Measurements from ENCODE around the gene TTC7B. TPM values are rescaled to one million over a fixed set of nuclear protein-coding genes. Genes with fewer than 3 reads are reported as not detected.

TTC7B gene
- total and polyA plus RNA-seq, 9 of the 15 experiments (the other 6 are each of a cell fraction or from before 2014, with no cell fraction given), result 2.2 to 77.2 (median 36.7) TPM

GRCh38 chr14:90604356-90604755 is 211.9 kb downstream of the TTC7B start:
- DNase-seq (ENCODE audit: extremely low read depth in 1 of 4, low spot score in 3 of 4) (no peak), FAIRE-seq (no peak), ATAC-seq (no peak)
- TF ChIP-seq CHCHD3 (CRISPR knock-in tag; IDR thresholded peaks at IDR 0.05), result no peak
- TF ChIP-seq ZFP1 (CRISPR knock-in tag; IDR thresholded peaks at IDR 0.05), result no peak
- TF ChIP-seq ZBTB26 (CRISPR knock-in tag; IDR thresholded peaks at IDR 0.05), result no peak
- TF ChIP-seq, protein P1, sequence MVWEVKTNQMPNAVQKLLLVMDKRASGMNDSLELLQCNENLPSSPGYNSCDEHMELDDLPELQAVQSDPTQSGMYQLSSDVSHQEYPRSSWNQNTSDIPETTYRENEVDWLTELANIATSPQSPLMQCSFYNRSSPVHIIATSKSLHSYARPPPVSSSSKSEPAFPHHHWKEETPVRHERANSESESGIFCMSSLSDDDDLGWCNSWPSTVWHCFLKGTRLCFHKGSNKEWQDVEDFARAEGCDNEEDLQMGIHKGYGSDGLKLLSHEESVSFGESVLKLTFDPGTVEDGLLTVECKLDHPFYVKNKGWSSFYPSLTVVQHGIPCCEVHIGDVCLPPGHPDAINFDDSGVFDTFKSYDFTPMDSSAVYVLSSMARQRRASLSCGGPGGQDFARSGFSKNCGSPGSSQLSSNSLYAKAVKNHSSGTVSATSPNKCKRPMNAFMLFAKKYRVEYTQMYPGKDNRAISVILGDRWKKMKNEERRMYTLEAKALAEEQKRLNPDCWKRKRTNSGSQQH (CRISPR knock-in tag; IDR thresholded peaks at IDR 0.05), result no peak
- TF ChIP-seq THAP7 (CRISPR knock-in tag; IDR thresholded peaks at IDR 0.05), result no peak
- no peak for TF ChIP-seq RAD21 (CRISPR knock-in tag; conservative IDR thresholded peaks at IDR 0.05 in 1 of 2, IDR thresholded peaks at IDR 0.05 in 1 of 2)
- TF ChIP-seq ZNF354B (CRISPR knock-in tag; IDR thresholded peaks at IDR 0.05), result no peak
- TF ChIP-seq RB1 (IDR thresholded peaks at IDR 0.05; ENCODE audit: low read depth), result no peak
- TF ChIP-seq MTF1 (CRISPR knock-in tag; IDR thresholded peaks at IDR 0.05; ENCODE audit: borderline replicate concordance), result no peak
- TF ChIP-seq SIN3B (IDR thresholded peaks at IDR 0.05; ENCODE audit: low read depth), result no peak
- TF ChIP-seq ZNF174 (CRISPR knock-in tag; IDR thresholded peaks at IDR 0.05), result no peak
- no peak for TF ChIP-seq ZNF217 (CRISPR knock-in tag; IDR thresholded peaks at IDR 0.05)
- TF ChIP-seq NUFIP1 (IDR thresholded peaks at IDR 0.05; ENCODE audit: partially characterized antibody), result no peak
- Histone ChIP-seq H3K27me3 (ENCODE audit: control insufficient read depth in 2 of 2, insufficient read depth in 2 of 2, low read length in 2 of 2) (no peaks in the 10 kb centered on the region), H3K9me3 (replicated peaks; ENCODE audit: control insufficient read depth, insufficient read depth, low read depth, low read length) (no peaks in the 10 kb centered on the region), H3K4me3 (no peak overlapping the region), H3K79me2 (ENCODE audit: control insufficient read depth, insufficient read depth, low read length) (no peaks in the 10 kb centered on the region), H3K9ac (ENCODE audit: insufficient read depth in 1 of 2, low read depth in 2 of 2, low read length in 2 of 2) (no peak overlapping the region), H2AFZ (ENCODE audit: low read depth, low read length) (no peak overlapping the region), H3K27ac (ENCODE audit: extremely low read depth, low read depth, low read length) (no peak overlapping the region), H3K36me3 (ENCODE audit: control insufficient read depth, insufficient read depth, low read length) (no peaks in the 10 kb centered on the region; the same call in 2 of the 3 replicates), H3K4me2 (ENCODE audit: insufficient read depth, low read length) (no peak overlapping the region), H3K4me1 (replicated peaks in 1 of 2; ENCODE audit: control insufficient read depth in 2 of 2, insufficient read depth in 2 of 2, low read length in 2 of 2) (peaks cover 0 to 6% of the 10 kb centered on the region in 2 experiments; a peak in 2 of 5 replicates), H4K20me1 (replicated peaks; ENCODE audit: control insufficient read depth, insufficient read depth, low read length) (no peaks in the 10 kb centered on the region), H3K9me1 (ENCODE audit: control insufficient read depth, insufficient read depth, low read length) (no peaks in the 10 kb centered on the region)
- no TSS peak for BruUV-seq (replicated peaks)
- in situ Hi-C loops (cut with MboI), result no loop called here
- POLR2A ChIA-PET, result no interaction called here
- CTCF ChIA-PET (ENCODE audit: low intra/inter-chr PET ratio), result no interaction called here
- WGBS (ENCODE audit: insufficient coverage, low coverage, missing lambda C conversion rate), result 80% methylated on average over 6 of the region's 6 CpGs
- intact Hi-C loops (cut with micrococcal nuclease), result no loop called here

Measured in K562 (cell line).